ENCODE data around the gene SUFU. TPM values are rescaled to one million over a fixed set of nuclear protein-coding genes. Genes with fewer than 3 reads are reported as not detected.
A peak's percentile ranks its signal among the peaks of the same experiment; 100 is the strongest.

SUFU gene
- total and polyA plus RNA-seq, 2 of the 8 experiments (the other 6 are each of a cell fraction or from before 2014, with no cell fraction given): 7.0 to 10.8 TPM

- H2AFZ ChIP-seq (ENCODE audit: low read length): no peak overlapping the region
- no peak overlapping the region for H2BK15ac ChIP-seq (ENCODE audit: low read length)
- peak overlapping the region; percentile 73 for H3K56ac ChIP-seq (replicated peaks; ENCODE audit: insufficient read length, low read depth, low read length)
- peaks cover 10 to 12% of the 10 kb centered on the region in 2 experiments for H4K20me1 ChIP-seq (replicated peaks in 1 of 2; ENCODE audit: control insufficient read depth in 1 of 2, insufficient read depth in 2 of 2, low read length in 2 of 2)
- no peak for FAIRE-seq
- no peak overlapping the region for H2AK5ac ChIP-seq (ENCODE audit: low read depth, low read length)
- H3K4me2 ChIP-seq (ENCODE audit: insufficient read depth in 1 of 2, low read depth in 2 of 2, low read length in 2 of 2): peak overlapping the region; percentile 70 to 75
- no peak overlapping the region; the same call in none of the 2 replicates for H2BK5ac ChIP-seq (ENCODE audit: low read depth, low read length)
- ChIA-PET POLR2A (ENCODE audit: partially characterized antibody) (interaction anchor here (0.9 to 5.6 kb wide), 8 partner anchors 8 to 71 kb away, joined by 3 to 51 read pairs (median 7); partner anchors contain the start of genes ARL3 and SFXN2), CTCF (ENCODE audit: partially characterized antibody) (interaction anchor here (1.0 kb wide), 1 partner anchor 29 kb away, joined by 3 read pairs; no protein-coding TSS in a partner anchor)
- peaks cover 0 to 30% of the 10 kb centered on the region in 2 experiments; a peak in 2 of 4 replicates for H3K79me2 ChIP-seq (ENCODE audit: control insufficient read depth in 1 of 2, insufficient read depth in 2 of 2, low read length in 2 of 2)
- no peak overlapping the region for H2BK12ac ChIP-seq (ENCODE audit: low read depth, low read length)
- no peak overlapping the region for H3K4ac ChIP-seq (replicated peaks; ENCODE audit: insufficient read length, low read depth, low read length)
- peaks cover 13% of the 10 kb centered on the region for H3K79me1 ChIP-seq (ENCODE audit: low read depth, low read length)
- 0 out of 2 replicates have a peak, but pooled peaks have one; percentile 33 for TF ChIP-seq SP1 (IDR thresholded peaks at IDR 0.05; ENCODE audit: low read depth, low read length)
- TF ChIP-seq PHF8 (conservative IDR thresholded peaks at IDR 0.05; ENCODE audit: low read depth, low read length): 0 out of 2 replicates have a peak, but pooled peaks have one; percentile 17
- TF ChIP-seq POU5F1 (IDR thresholded peaks at IDR 0.05; ENCODE audit: low read depth, low read length): no peak
- peak overlapping the region; percentile 48 to 89 (median 72) for H3K9ac ChIP-seq (replicated peaks in 1 of 4; ENCODE audit: extremely low read depth in 1 of 4, low read depth in 3 of 4, low read length in 3 of 4)
- H3K18ac ChIP-seq (ENCODE audit: extremely low read depth, low read length): no peak overlapping the region; the same call in none of the 2 replicates
- H4K91ac ChIP-seq (replicated peaks; ENCODE audit: insufficient read length, low read length): no peak overlapping the region
- peak overlapping the region; percentile 80; the same call in 1 of the 2 replicates for H3K27ac ChIP-seq (ENCODE audit: low read depth, low read length)
- no peaks in the 10 kb centered on the region for H3K36me3 ChIP-seq (ENCODE audit: control insufficient read depth in 2 of 4, insufficient read depth in 4 of 4, low read length in 3 of 4)
- H3K4me3 ChIP-seq (ENCODE audit: extremely low read depth in 1 of 4, insufficient read depth in 2 of 4, low read depth in 3 of 4, low read length in 4 of 4): peak overlapping the region; percentile 36 to 81 (median 52)
- no peaks in the 10 kb centered on the region for H3K27me3 ChIP-seq (replicated peaks in 1 of 4; ENCODE audit: control insufficient read depth in 3 of 4, extremely low read depth in 1 of 4, insufficient read depth in 3 of 4, low read length in 3 of 4)
- peak overlapping the region; percentile 79; the same call in 1 of the 2 replicates for H4K8ac ChIP-seq (ENCODE audit: extremely low read depth, insufficient read depth, low read length)
- peaks cover 6 to 18% (median 14%) of the 10 kb centered on the region in 4 experiments for H3K4me1 ChIP-seq (replicated peaks in 1 of 4; ENCODE audit: control insufficient read depth in 3 of 4, insufficient read depth in 4 of 4, low read length in 3 of 4)
- WGBS, 2 experiments (ENCODE audit: extremely low coverage in 1 of 2, insufficient coverage in 1 of 2, insufficient read length in 1 of 2, insufficient replicate concordance in 2 of 2, low coverage in 1 of 2, low lambda C conversion rate in 2 of 2, missing lambda C conversion rate in 1 of 2): 0% methylated on average over 38 of the region's 45 CpGs; no CpG with 5 or more reads in 1 of the 2 experiments
- peak in 1 of 2 experiments; percentile 63 for DNase-seq (ENCODE audit: low read depth in 1 of 2, low spot score in 2 of 2)
- peaks cover 30% of the 10 kb centered on the region; the same call in 1 of the 2 replicates for H3K23me2 ChIP-seq (ENCODE audit: low read depth, low read length)
- H3K23ac ChIP-seq (ENCODE audit: insufficient read length): no peak overlapping the region
- H3K9me3 ChIP-seq (ENCODE audit: insufficient read depth in 2 of 2, low read depth in 1 of 2, low read length in 1 of 2): no peaks in the 10 kb centered on the region
- H3K14ac ChIP-seq (ENCODE audit: insufficient read length): no peak overlapping the region
- H4K5ac ChIP-seq (ENCODE audit: insufficient read length, low read depth, low read length): peak overlapping the region; percentile 36
- no peak overlapping the region for H2BK20ac ChIP-seq (ENCODE audit: low read length)
- no peak overlapping the region for H2BK120ac ChIP-seq (replicated peaks; ENCODE audit: low read depth, low read length)
Observed at GRCh38 chr10:102642736-102643335, 139.1 kb downstream of the SUFU start.

Data from H1 (cell line).